Right lobe of liver (tissue), 6 donors: ENCODE results near the gene DIAPH3. TPM values are rescaled to one million over a fixed set of nuclear protein-coding genes. Genes with fewer than 3 reads are reported as not detected.

Experiments used
- ATAC-seq, 4 donors: fragments of 200-7000 bp; cut with Tn5 transposase; one replicate each; pipeline ENCODE4 v1.9.1; 2020; ENCODE audit warnings: mild to moderate bottlenecking in 4 of 4, moderate library complexity in 4 of 4
- DNase-seq, 3 donors: peaks; one replicate each; pipeline ENCODE4 v3.0.0-alpha.2; 2020
- H3K27ac ChIP-seq, 3 donors: fragments of 200-600 bp; one replicate each; pipeline ENCODE4 v1.8.0; 2022
- H3K27me3 ChIP-seq, 2 donors: fragments of 200-600 bp; one replicate each; pipeline ENCODE4 v1.8.0; 2022
- H3K36me3 ChIP-seq, 4 donors: fragments of 200-600 bp; sonication (generic) in 1 of 4; one replicate each; pipeline versions ENCODE4 v1.5.1 to v1.8.0; 2017 to 2022; ENCODE audit warnings: control low read depth in 1 of 4
- H3K4me1 ChIP-seq, 4 donors: fragments of 200-600 bp; sonication (generic) in 1 of 4; one replicate each; pipeline versions ENCODE4 v1.5.1 to v1.8.0; 2017 to 2022; ENCODE audit warnings: control low read depth in 1 of 4
- H3K4me3 ChIP-seq, 3 donors: fragments of 200-600 bp; one replicate each; pipeline ENCODE4 v1.8.0; 2022
- H3K9me3 ChIP-seq, 4 donors: fragments of 200-600 bp; sonication (generic) in 1 of 4; one replicate each; pipeline versions ENCODE4 v1.5.1 to v1.8.0; 2017 to 2022; ENCODE audit warnings: control low read depth in 1 of 4
- CTCF ChIP-seq, 4 donors: fragments of 200-600 bp in 3 of 4; fragments of 450-650 bp in 1 of 4; IDR thresholded peaks; one replicate each; pipeline versions ENCODE4 v1.5.1 to v1.8.0; 2016 to 2022; ENCODE audit warnings: antibody characterized with exemption in 4 of 4, mild to moderate bottlenecking in 2 of 4
- POLR2A ChIP-seq: fragments of 450-650 bp; IDR thresholded peaks from one replicate; pipeline ENCODE4 v1.6.1; 2017; ENCODE audit warnings: antibody characterized with exemption, mild to moderate bottlenecking
- WGBS: methylation state at CpG from one replicate; pipeline ENCODE4 v1.1.6; 2018; ENCODE audit warnings: low coverage, low lambda C conversion rate; ENCODE audit not compliant: insufficient coverage; ENCODE audit errors: missing lambda C conversion rate; 5-methylcytosine and 5-hydroxymethylcytosine counted together
- intact Hi-C, 2 donors: fragments of 100-400 bp; cut with DNase I; formaldehyde crosslinking; loops; one replicate each; pipeline versions ENCODE4 v1.11.2 to v1.14.1; 2022
- small RNA-seq, 2 experiments: library from RNA; depleted of rRNA; stranded (forward); fragments of <200 nt; gene quantifications; one replicate each; pipeline ENCODE3, GENCODE V24; 2016
- total RNA-seq, 6 experiments: library from RNA; depleted of rRNA in 2 of 6; stranded (reverse); fragments of >200 nt in 2 of 6; fragmentation: NEBNext Ultra II Directional in 3 of 6; extraction: Animal tissue kit (Norgen Biotek cat#: 25700) in 3 of 6; gene quantifications; one replicate each; pipeline versions ENCODE4 v1.1.0 to v1.2.4, GENCODE V29; 2016 to 2023
- donor health status: DM: no; HTN: yes; CAD: no.
- donor health status: DM: no; HTN: no; CAD: no.
- donor health status: DM: no; HTN: no; CAD: no.
- donor health status: DM: no; HTN: yes; CAD: no.
- donor health status: DM: no; HTN: yes; CAD: no.

DIAPH3 gene
- total RNA-seq, 6 experiments from 2014 or later: 0.10 to 1.6 (median 0.93) TPM; not detected in 1

- Histone ChIP-seq H3K4me1 (no peaks in the 10 kb centered on the region), H3K9me3 (no peaks in the 10 kb centered on the region), H3K27ac (no peak overlapping the region), H3K27me3 (no peaks in the 10 kb centered on the region), H3K4me3 (no peak overlapping the region), H3K36me3 (no peaks in the 10 kb centered on the region)
- TF ChIP-seq POLR2A: no peak
- no peak for TF ChIP-seq CTCF (IDR thresholded peaks at IDR 0.05)
- DNase-seq: no peak
- 31% methylated on average over 1 of the region's 1 CpG for WGBS
- intact Hi-C loops: no loop called here
- ATAC-seq: no peak
Observed at GRCh38 chr13:59631271-59631670, 532.5 kb downstream of the DIAPH3 start.

GRCh38 chr13:59625111-59625510 lies 538.6 kb downstream of the DIAPH3 start:
- no peak for DNase-seq
- Histone ChIP-seq H3K27ac (no peak overlapping the region), H3K4me1 (no peaks in the 10 kb centered on the region), H3K36me3 (no peaks in the 10 kb centered on the region), H3K4me3 (no peak overlapping the region), H3K9me3 (no peaks in the 10 kb centered on the region), H3K27me3 (no peaks in the 10 kb centered on the region)
- no peak for TF ChIP-seq POLR2A
- TF ChIP-seq CTCF (IDR thresholded peaks at IDR 0.05): no peak
- no peak for ATAC-seq
- intact Hi-C loops: no loop called here
- 67% methylated on average over 1 of the region's 3 CpGs for WGBS

- no peak for ATAC-seq
- intact Hi-C loops: no loop called here
- Histone ChIP-seq H3K4me3 (no peak overlapping the region), H3K36me3 (no peaks in the 10 kb centered on the region), H3K27me3 (no peaks in the 10 kb centered on the region), H3K4me1 (no peaks in the 10 kb centered on the region), H3K27ac (no peak overlapping the region), H3K9me3 (no peaks in the 10 kb centered on the region)
- DNase-seq: no peak
- WGBS: 36% methylated on average over 4 of the region's 4 CpGs
- no peak for TF ChIP-seq POLR2A
- TF ChIP-seq CTCF (IDR thresholded peaks at IDR 0.05): no peak
Observed at GRCh38 chr13:59623206-59623915, 540.4 kb downstream of the DIAPH3 start.

GRCh38 chr13:59621773-59622172 lies 542.0 kb downstream of the DIAPH3 start:
- no peak for ATAC-seq

More at GRCh38 chr13:59621773-59622172, 542.0 kb downstream of the DIAPH3 start:
- Histone ChIP-seq H3K36me3 (no peaks in the 10 kb centered on the region), H3K27ac (no peak overlapping the region), H3K9me3 (no peaks in the 10 kb centered on the region), H3K4me3 (no peak overlapping the region), H3K4me1 (no peaks in the 10 kb centered on the region), H3K27me3 (no peaks in the 10 kb centered on the region)
- intact Hi-C loops: no loop called here
- no peak for DNase-seq
- TF ChIP-seq CTCF (IDR thresholded peaks at IDR 0.05) (no peak), POLR2A (no peak)

Small RNAs within 50 kb of the gene (small RNA-seq; reads per million reads assigned to genes)
- gene RN7SL375P (0 reads per million in 2 experiments), gene RNY4P28 (0 reads per million in 2 experiments)

Other genes with a start within 250 kb of the DIAPH3 start
- 10 to 100 TPM in 5 of 6 experiments, 1 to 10 TPM in 1; 9.6 to 12.8 (median 11.4) TPM for gene TDRD3, start 233.3 kb upstream of the DIAPH3 start, total RNA-seq